Transverse colon (tissue), 4 donors: Measurements from ENCODE around the gene RAD51AP2.

ENCODE experiments used
- POLR2A ChIP-seq: fragments of 450-650 bp; IDR thresholded peaks from one replicate; pipeline ENCODE4 v1.6.1; 2016; ENCODE audit warnings: antibody characterized with exemption, mild to moderate bottlenecking, moderate library complexity
- POLR2AphosphoS5 ChIP-seq, 3 donors: sonication (generic); formaldehyde crosslinking; IDR thresholded peaks; one replicate each; pipeline ENCODE4 v1.6.1; 2016; ENCODE audit warnings: antibody characterized with exemption in 3 of 3
- TF ChIP-seq, protein P1 (sequence below), 5 experiments: fragments of 200-600 bp in 3 of 5; fragments of 450-650 bp in 2 of 5; sonication (generic) in 3 of 5; IDR thresholded peaks; 1 replicate in 2 of 5; 2 replicates in 3 of 5; pipeline ENCODE4 v1.5.1; 2016 to 2017; ENCODE audit warnings: antibody characterized with exemption in 5 of 5, inconsistent platforms in 3 of 5, mild to moderate bottlenecking in 2 of 5, moderate library complexity in 1 of 5

DNA sequence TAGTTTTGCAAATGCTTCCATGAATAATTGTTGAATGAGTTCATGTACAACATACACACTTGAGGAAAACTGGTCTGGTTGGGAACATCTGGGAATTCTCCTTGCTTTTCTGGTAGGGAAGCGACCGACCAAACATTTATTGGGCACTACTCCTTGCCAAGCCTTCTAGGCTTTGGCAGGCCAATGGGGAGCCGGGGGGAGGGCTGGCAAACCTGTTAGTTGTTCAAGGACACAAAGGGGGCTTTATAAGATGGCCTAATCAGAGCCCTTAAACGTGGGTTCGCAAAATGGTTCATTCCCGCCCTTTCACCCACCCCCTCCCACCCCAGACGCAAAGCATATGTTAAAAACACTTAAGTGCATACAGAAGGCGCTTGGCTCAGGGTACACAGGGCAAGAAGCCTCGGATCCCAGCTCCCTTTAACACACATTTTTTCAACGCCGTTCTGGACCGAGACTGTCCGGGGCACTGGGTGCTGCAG is 21.4 kb upstream of the RAD51AP2 start:
- TF ChIP-seq, protein P1, sequence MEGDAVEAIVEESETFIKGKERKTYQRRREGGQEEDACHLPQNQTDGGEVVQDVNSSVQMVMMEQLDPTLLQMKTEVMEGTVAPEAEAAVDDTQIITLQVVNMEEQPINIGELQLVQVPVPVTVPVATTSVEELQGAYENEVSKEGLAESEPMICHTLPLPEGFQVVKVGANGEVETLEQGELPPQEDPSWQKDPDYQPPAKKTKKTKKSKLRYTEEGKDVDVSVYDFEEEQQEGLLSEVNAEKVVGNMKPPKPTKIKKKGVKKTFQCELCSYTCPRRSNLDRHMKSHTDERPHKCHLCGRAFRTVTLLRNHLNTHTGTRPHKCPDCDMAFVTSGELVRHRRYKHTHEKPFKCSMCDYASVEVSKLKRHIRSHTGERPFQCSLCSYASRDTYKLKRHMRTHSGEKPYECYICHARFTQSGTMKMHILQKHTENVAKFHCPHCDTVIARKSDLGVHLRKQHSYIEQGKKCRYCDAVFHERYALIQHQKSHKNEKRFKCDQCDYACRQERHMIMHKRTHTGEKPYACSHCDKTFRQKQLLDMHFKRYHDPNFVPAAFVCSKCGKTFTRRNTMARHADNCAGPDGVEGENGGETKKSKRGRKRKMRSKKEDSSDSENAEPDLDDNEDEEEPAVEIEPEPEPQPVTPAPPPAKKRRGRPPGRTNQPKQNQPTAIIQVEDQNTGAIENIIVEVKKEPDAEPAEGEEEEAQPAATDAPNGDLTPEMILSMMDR (IDR thresholded peaks at IDR 0.05), result no peak
- no peak for TF ChIP-seq POLR2A
- peak in 2 of 3 donors; percentile 4 to 13 for TF ChIP-seq POLR2AphosphoS5 (IDR thresholded peaks at IDR 0.05)
